Suprapubic skin (tissue), 4 donors: Measurements from ENCODE around the gene WSB2.

Experiments used
- CTCF ChIP-seq, 2 donors: fragments of 200-600 bp in 1 of 2; fragments of 450-650 bp in 1 of 2; sonication (generic) in 1 of 2; IDR thresholded peaks; one replicate each; pipeline ENCODE4 v1.5.1; 2016 to 2019; ENCODE audit warnings: antibody characterized with exemption in 2 of 2, mild to moderate bottlenecking in 1 of 2, moderate library complexity in 1 of 2
- EP300 ChIP-seq: sonication (generic); formaldehyde crosslinking; IDR thresholded peaks from one replicate; pipeline ENCODE4 v1.6.1; 2017; ENCODE audit warnings: antibody characterized with exemption
- POLR2A ChIP-seq, 2 donors: fragments of 450-650 bp; IDR thresholded peaks; one replicate each; pipeline ENCODE4 v1.6.1; 2017; ENCODE audit warnings: antibody characterized with exemption in 2 of 2, mild to moderate bottlenecking in 2 of 2, moderate library complexity in 2 of 2
- POLR2AphosphoS5 ChIP-seq, 3 donors: sonication (generic); formaldehyde crosslinking; IDR thresholded peaks; one replicate each; pipeline ENCODE4 v1.6.1; 2017; ENCODE audit warnings: antibody characterized with exemption in 3 of 3

- TF ChIP-seq CTCF (IDR thresholded peaks at IDR 0.05) (no peak), POLR2AphosphoS5 (IDR thresholded peaks at IDR 0.05) (no peak), POLR2A (IDR thresholded peaks at IDR 0.05) (no peak), EP300 (no peak)
Observed at GRCh38 chr12:118094039-118094438, 33.1 kb upstream of the WSB2 start.
